ENCODE results near the gene OTOR. TPM values are rescaled to one million over a fixed set of nuclear protein-coding genes. Genes with fewer than 3 reads are reported as not detected.

Gene OTOR
- total and polyA plus RNA-seq, 2 of the 13 experiments (the other 11 are each of a cell fraction or from before 2014, with no cell fraction given), result not detected

- H3K4me3 ChIP-seq (replicated peaks in 1 of 3; ENCODE audit: insufficient read depth in 1 of 3, low read depth in 2 of 3, low read length in 3 of 3), result no peak overlapping the region
- H3K4me1 ChIP-seq (ENCODE audit: insufficient read depth, low read length), result peaks cover 12% of the 10 kb centered on the region
- no peaks in the 10 kb centered on the region for H3K36me3 ChIP-seq (replicated peaks in 1 of 2; ENCODE audit: control insufficient read depth in 1 of 2, insufficient read depth in 2 of 2, low read length in 2 of 2)
- no peaks in the 10 kb centered on the region for H4K20me1 ChIP-seq (ENCODE audit: insufficient read depth, low read length)
- no peak for DNase-seq (ENCODE audit: low spot score)
- H3K27ac ChIP-seq (ENCODE audit: extremely low read length, insufficient read depth, low read length), result no peak overlapping the region
- in situ Hi-C loops (cut with HindIII; ENCODE audit: extremely low pct_ligation_motif_present, low pct_unique_long_range_greater_than_20kb), result no loop called here
- TF ChIP-seq ZNF234 (CRISPR knock-in tag; conservative IDR thresholded peaks at IDR 0.05) (no peak), SMAD1 (CRISPR knock-in tag; IDR thresholded peaks at IDR 0.05; ENCODE audit: borderline replicate concordance, low read depth) (no peak), PCBP2 (optimal IDR thresholded peaks at IDR 0.05; ENCODE audit: low read depth, low read length, poor library complexity, severe bottlenecking) (no peak), PRDM4 (CRISPR knock-in tag; IDR thresholded peaks at IDR 0.05; ENCODE audit: borderline replicate concordance) (no peak), SMC3 (IDR thresholded peaks at IDR 0.05; ENCODE audit: low read length) (no peak), REST (IDR thresholded peaks at IDR 0.05; ENCODE audit: borderline replicate concordance in 1 of 2, low read depth in 1 of 2, low read length in 2 of 2) (no peak), ZNF891 (CRISPR knock-in tag; IDR thresholded peaks at IDR 0.05) (no peak), KMT2B (CRISPR knock-in tag; IDR thresholded peaks at IDR 0.05) (no peak), ETV6 (CRISPR knock-in tag; conservative IDR thresholded peaks at IDR 0.05) (no peak), BORCS8-MEF2B (CRISPR knock-in tag; IDR thresholded peaks at IDR 0.05) (no peak), CBX1 (IDR thresholded peaks at IDR 0.05; ENCODE audit: low read depth) (no peak), ESRRA (CRISPR knock-in tag; IDR thresholded peaks at IDR 0.05; ENCODE audit: low read depth) (no peak), ZNF362 (CRISPR knock-in tag; IDR thresholded peaks at IDR 0.05; ENCODE audit: borderline replicate concordance) (no peak), ZNF83 (CRISPR knock-in tag; IDR thresholded peaks at IDR 0.05; ENCODE audit: borderline replicate concordance) (no peak), KLF13 (CRISPR knock-in tag; IDR thresholded peaks at IDR 0.05) (no peak), RARG (CRISPR knock-in tag; IDR thresholded peaks at IDR 0.05; ENCODE audit: low read depth) (no peak), ZNF138 (CRISPR knock-in tag; IDR thresholded peaks at IDR 0.05; ENCODE audit: low read depth) (no peak)
- no peak for ATAC-seq
- intact Hi-C loops (cut with micrococcal nuclease; ENCODE audit: unreplicated experiment), result no loop called here
- H3K79me2 ChIP-seq (ENCODE audit: insufficient read depth, low read length), result no peaks in the 10 kb centered on the region
- no peak overlapping the region for H3K4me2 ChIP-seq (ENCODE audit: low read depth, low read length)
- H2AFZ ChIP-seq (ENCODE audit: low read length), result no peak overlapping the region
- no peak overlapping the region for H3K9ac ChIP-seq (ENCODE audit: insufficient read depth, low read depth, low read length)
- POLR2A ChIA-PET, result no interaction called here
- H3K27me3 ChIP-seq (ENCODE audit: control insufficient read depth in 1 of 2, insufficient read depth in 2 of 2, low read length in 2 of 2), result peaks cover 5 to 8% of the 10 kb centered on the region in 2 experiments; a peak in 3 of 5 replicates
- FAIRE-seq, result no peak
- CTCF ChIA-PET (ENCODE audit: low intra/inter-chr PET ratio, low total read pairs), result no interaction called here
- peaks cover 14% of the 10 kb centered on the region for H3K9me3 ChIP-seq (ENCODE audit: low read length)
- 22% methylated on average over 3 of the region's 3 CpGs for WGBS (ENCODE audit: low lambda C conversion rate)
- no TSS peak for BruUV-seq (replicated peaks)
Observed at GRCh38 chr20:16707674-16708073, 40.5 kb upstream of the OTOR start.

All from HepG2 (cell line).